BJ (cell line): ENCODE data around the gene MMEL1. TPM values are rescaled to one million over a fixed set of nuclear protein-coding genes. Genes with fewer than 3 reads are reported as not detected.

Experiments used
- CTCF ChIA-PET: fragments of 350-600 bp; formaldehyde crosslinking; extraction: SDS; loops from one replicate; lab custom pipeline; 2021; ENCODE audit warnings: antibody characterized with exemption, inconsistent platforms; lab: Yijun Ruan, JAX
- POLR2A ChIA-PET: fragments of 300-600 bp; sonication (Branson Sonifier 250); formaldehyde crosslinking; extraction: SDS; loops from one replicate; lab custom pipeline; 2021; ENCODE audit warnings: antibody characterized with exemption; lab: Charles Lee
- DNase-seq: peaks from one replicate; pipeline ENCODE4 v3.0.0-alpha.2; 2011; ENCODE audit warnings: low read depth
- H3K27me3 ChIP-seq: 2 replicates; pipeline ENCODE4 v1.6.0; 2011; ENCODE audit warnings: low read length; ENCODE audit not compliant: control insufficient read depth, insufficient read depth
- H3K36me3 ChIP-seq: 2 replicates; pipeline ENCODE4 v1.5.1; 2011; ENCODE audit warnings: low read length; ENCODE audit not compliant: control insufficient read depth, insufficient read depth
- H3K4me3 ChIP-seq: 2 replicates; pipeline ENCODE4 v1.5.1; 2011; ENCODE audit warnings: low read depth, mild to moderate bottlenecking, control low read depth, low read length
- CTCF ChIP-seq: IDR thresholded peaks from 2 replicates; pipeline ENCODE4 v1.5.1; 2011; ENCODE audit warnings: low read depth, mild to moderate bottlenecking, control low read depth, inconsistent platforms, low read length, moderate library complexity; ENCODE audit not compliant: insufficient read depth
- polyA plus RNA-seq: library from polyadenylated mRNA; depleted of rRNA; stranded (reverse); fragments of >200 nt; gene quantifications from 2 replicates; pipeline ENCODE4 v1.2.3, GENCODE V29; 2011

MMEL1 gene
- polyA plus RNA-seq, 1 experiment = 0.17 TPM

GRCh38 chr1:2602866-2603520, 29.8 kb downstream of the MMEL1 start:
- Histone ChIP-seq H3K36me3 (no peaks in the 10 kb centered on the region), H3K4me3 (no peak overlapping the region), H3K27me3 (no peaks in the 10 kb centered on the region)
- ChIA-PET CTCF (interaction anchor here (0.6 kb wide), 1 partner anchor 14 kb away, joined by 3 read pairs; no protein-coding TSS in a partner anchor), POLR2A (no interaction called here)
- no peak for TF ChIP-seq CTCF
- no peak for DNase-seq

- CTCF ChIA-PET = interaction anchor here (0.6 kb wide), 1 partner anchor 14 kb away, joined by 3 read pairs; no protein-coding TSS in a partner anchor
- no peak for DNase-seq
- POLR2A ChIA-PET = no interaction called here
- Histone ChIP-seq H3K36me3 (no peaks in the 10 kb centered on the region), H3K4me3 (no peak overlapping the region), H3K27me3 (no peaks in the 10 kb centered on the region)
- TF ChIP-seq CTCF = no peak
Observed at GRCh38 chr1:2602311-2602835, 30.4 kb downstream of the MMEL1 start.

DNA sequence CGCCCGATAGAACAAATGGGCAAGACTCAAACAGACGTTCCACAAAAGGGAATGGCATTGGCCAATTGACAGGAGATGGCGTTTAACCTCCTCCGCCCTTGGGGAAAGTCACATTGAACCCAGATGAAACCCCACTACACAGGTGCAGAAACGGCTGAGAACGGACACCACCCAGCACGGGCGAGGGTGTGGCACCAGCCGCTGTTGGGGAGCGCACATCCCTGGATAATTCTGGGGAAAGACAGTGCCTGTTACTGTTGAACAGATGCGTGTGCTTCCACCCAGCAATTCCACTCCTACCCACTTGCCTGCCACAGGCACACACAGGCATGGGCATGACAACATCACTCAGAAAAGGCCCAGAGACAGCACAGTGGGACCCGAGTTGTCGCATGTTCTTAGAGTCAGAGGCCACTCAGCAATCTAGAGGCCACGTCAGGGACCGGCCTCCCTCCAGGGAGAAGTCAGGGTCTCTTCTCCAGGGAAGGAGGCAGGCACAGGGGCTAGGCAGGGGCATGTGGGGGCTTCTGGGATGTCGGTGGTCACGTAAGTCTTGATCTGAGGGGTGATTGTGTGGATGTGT, 31.0 kb downstream of the MMEL1 start:
- no peak for TF ChIP-seq CTCF
- no peak for DNase-seq
- Histone ChIP-seq H3K36me3 (no peaks in the 10 kb centered on the region), H3K4me3 (no peak overlapping the region), H3K27me3 (no peaks in the 10 kb centered on the region)
- ChIA-PET POLR2A (no interaction called here), CTCF (no interaction called here)

DNA sequence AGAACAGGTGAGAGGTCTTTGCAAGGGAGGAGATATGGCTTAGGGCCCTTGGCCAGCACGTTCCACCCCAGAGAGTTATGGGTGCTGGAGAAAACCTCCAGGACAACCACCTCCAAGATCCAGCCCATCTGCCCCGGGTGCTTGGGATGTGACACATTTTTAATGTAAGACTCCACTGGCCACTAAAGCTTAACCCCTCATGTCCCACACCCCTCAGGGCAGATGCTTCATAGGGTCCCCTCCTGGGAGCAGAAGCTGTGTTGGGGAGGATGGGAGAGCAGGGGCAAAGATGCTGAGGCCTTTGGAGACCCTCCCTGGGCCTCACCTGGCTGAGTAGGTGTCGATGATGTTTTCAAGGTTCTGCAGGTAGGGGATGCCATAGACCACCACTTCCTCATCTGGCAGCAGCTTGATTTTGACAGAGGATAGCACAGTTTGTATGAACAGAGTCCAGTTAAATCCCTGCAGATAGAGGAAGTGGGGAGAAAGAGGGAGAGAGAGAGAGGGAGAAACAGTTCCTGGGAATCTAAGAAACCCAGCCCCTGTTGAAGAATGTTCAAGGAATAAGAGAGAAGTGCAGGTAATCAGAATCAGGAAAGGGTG, 34.4 kb downstream of the MMEL1 start:
- DNase-seq = no peak
- POLR2A ChIA-PET = no interaction called here

More for the DNA sequence above, 34.4 kb downstream of the MMEL1 start:
- H3K27me3 ChIP-seq = no peaks in the 10 kb centered on the region
- TF ChIP-seq CTCF = no peak
- no peaks in the 10 kb centered on the region for H3K36me3 ChIP-seq
- CTCF ChIA-PET = no interaction called here
- no peak overlapping the region for H3K4me3 ChIP-seq
